Measurements from ENCODE around the gene MUC12. TPM values are rescaled to one million over a fixed set of nuclear protein-coding genes. Genes with fewer than 3 reads are reported as not detected.
"Not testable (repeated sequence)": the region's sequence is repeated elsewhere in the genome, so short reads cannot be mapped to it uniquely, and the experiment has no call there.

Gene MUC12, protein sequence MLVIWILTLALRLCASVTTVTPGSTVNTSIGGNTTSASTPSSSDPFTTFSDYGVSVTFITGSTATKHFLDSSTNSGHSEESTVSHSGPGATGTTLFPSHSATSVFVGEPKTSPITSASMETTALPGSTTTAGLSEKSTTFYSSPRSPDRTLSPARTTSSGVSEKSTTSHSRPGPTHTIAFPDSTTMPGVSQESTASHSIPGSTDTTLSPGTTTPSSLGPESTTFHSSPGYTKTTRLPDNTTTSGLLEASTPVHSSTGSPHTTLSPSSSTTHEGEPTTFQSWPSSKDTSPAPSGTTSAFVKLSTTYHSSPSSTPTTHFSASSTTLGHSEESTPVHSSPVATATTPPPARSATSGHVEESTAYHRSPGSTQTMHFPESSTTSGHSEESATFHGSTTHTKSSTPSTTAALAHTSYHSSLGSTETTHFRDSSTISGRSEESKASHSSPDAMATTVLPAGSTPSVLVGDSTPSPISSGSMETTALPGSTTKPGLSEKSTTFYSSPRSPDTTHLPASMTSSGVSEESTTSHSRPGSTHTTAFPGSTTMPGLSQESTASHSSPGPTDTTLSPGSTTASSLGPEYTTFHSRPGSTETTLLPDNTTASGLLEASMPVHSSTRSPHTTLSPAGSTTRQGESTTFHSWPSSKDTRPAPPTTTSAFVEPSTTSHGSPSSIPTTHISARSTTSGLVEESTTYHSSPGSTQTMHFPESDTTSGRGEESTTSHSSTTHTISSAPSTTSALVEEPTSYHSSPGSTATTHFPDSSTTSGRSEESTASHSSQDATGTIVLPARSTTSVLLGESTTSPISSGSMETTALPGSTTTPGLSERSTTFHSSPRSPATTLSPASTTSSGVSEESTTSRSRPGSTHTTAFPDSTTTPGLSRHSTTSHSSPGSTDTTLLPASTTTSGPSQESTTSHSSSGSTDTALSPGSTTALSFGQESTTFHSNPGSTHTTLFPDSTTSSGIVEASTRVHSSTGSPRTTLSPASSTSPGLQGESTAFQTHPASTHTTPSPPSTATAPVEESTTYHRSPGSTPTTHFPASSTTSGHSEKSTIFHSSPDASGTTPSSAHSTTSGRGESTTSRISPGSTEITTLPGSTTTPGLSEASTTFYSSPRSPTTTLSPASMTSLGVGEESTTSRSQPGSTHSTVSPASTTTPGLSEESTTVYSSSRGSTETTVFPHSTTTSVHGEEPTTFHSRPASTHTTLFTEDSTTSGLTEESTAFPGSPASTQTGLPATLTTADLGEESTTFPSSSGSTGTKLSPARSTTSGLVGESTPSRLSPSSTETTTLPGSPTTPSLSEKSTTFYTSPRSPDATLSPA (N-terminal part only)
- total RNA-seq, result 0.72 TPM

DNA sequence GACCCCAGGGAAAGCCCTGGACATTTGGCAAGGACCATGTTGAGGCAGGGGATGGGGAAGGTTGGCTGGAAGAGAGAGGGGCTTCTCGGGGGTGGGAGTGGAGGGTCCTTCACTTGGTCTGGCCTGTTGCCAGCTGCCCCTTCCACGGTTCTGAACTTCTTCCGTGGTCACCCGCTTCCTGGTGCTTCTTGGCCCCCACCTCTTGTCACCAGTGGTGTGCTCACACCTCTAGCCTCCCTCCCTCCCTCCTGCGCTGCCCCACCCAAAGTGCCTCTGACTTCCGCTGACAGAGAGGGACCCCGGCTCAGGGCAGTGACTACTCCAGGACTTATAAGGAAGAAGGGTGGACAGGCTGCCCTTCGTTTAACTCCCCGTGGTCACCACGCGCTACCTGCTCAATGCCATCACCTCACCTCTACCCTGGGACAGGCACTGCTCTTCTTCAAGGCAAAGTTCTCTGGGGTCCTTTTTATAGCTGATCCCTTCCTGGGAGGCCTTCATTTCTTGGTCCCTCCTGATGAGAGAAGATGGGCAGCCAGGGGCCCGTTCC, at the start of gene MUC12:
Gene MUC12 (plus strand): TSS at position 500 of the 550 bp plus-strand sequence. CDS start 58 bp downstream, outside the sequence.
- no peak for DNase-seq (ENCODE audit: low spot score)

DNA sequence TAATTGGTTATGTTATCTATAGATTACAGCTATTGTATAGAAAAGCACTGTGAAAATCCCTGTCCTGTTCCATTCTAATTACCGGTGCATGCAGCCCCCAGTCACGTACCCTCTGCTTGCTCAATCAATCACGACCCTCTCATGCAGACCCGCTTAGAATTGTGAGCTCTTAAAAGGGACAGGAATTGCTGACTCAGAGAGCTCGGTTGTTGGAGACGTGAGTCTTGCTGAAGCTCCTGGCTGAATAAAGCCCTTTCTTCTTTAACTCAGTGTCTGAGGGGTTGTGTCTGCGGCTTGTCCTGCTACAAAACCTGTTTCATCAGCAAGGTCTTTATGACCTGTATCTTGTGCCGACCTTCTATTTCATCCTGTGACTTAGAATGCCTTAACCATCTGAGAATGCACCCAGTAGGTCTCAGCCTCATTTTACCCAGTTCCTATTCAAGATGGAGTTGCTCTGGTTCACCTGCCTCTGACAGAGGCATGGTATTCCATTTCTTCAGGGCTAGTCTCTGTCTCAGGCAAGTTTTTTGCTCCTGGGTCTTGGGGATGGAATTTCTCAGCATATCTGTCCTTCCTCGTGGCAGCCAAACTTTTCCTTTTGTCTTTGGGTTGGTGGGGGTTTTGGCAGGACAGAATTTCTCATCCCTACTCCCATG, 49.5 kb upstream of the MUC12 start:
- DNase-seq (ENCODE audit: low spot score), result not testable (repeated sequence)

DNA sequence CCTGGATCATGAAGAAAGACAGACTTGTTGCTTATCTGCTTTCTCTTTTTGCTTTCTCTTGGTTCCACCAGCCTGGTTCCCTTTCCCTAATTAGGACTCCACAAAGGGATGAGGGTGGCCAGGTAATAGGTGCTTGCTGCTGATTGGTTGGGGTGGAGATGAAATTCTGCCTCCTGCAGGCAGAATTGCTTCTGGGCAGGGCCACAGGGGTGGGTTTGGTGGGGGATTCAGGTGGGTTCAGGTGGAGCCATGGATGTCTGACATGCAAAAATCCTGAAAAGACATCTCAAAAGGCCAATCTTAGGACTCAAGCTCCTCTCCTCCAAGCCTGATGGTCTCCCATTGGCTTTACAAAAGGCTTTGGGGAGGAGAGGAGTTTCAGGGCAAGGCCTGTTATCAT, 48.3 kb upstream of the MUC12 start:
- DNase-seq (ENCODE audit: low spot score), result no peak

DNA sequence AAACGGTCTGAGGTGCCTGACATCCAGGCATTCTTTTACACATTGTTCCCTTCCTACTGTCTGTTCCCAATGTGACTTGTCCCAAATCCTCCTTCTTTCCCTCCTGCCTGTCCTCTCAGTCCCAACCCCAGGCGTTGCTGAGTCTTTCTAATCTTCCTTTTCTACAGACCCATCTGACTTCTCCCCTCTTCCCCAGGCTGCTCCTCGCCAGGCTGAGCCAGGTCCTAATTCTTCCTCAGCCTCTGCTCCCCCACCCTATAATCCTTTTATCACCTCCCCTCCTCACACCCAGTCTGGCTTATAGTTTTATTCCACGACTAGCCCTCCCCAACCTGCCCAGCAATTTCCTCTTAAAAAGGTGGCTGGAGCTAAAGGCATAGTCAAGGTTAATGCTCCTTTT, 45.7 kb upstream of the MUC12 start:
- DNase-seq (ENCODE audit: low spot score), result not testable (repeated sequence)

DNA sequence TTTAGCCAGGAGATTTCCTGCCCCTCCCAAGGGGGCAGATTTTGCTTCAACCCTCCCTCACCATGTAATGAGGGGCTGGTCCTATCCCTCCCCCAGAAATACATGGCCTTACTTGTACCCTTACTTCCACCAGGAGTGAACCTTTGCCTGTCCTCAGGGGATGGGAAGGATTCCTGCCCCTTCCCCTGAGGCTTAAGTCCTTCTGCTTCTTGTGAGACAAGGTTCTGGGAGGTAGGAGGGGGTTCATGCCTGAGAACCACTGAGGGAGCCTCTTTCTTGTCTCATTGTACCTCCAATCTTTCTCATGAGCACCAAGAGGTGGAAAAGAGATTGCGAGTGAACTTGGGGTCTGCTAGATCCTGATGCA, 39.6 kb upstream of the MUC12 start:
- DNase-seq (ENCODE audit: low spot score), result no peak

DNA sequence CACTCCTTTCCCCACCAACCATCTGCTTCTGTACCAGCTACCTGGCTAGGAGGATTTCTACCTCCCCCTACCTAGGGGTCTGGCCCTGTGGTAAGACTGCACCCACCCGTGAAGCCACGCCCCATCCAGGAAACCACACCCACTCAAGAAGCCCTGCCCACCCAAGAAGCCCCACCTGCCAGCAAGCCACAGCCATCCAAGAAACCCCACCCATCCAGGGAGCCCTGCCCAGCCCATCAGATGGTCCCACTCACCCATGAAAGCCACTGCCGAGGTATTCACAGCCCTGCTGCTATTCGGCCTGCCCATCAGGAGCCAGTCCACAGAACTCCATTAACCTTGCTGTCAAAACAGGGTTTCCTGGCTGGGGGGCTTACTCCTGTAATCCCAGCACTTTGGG, 35.6 kb upstream of the MUC12 start:
- no peak for DNase-seq (ENCODE audit: low spot score)

DNA sequence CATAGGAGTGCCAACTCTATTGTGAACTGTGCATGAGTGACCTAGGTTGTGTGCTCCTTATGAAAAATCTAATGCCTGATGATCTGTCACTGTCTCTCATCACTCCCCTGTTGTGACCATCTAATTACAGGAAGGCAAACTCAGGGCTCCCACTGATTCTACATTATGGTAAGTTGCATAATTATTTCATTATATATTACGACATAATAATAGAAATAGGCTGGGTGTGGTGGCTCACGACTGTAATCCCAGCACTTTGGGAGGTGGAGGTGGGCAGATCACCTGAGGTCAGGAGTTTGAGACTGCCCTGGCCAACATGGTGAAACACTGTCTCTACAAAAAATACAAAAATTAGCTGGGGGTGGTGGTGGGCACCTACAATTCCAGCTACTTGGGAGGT, 34.0 kb upstream of the MUC12 start:
- DNase-seq (ENCODE audit: low spot score), result not testable (repeated sequence)

DNA sequence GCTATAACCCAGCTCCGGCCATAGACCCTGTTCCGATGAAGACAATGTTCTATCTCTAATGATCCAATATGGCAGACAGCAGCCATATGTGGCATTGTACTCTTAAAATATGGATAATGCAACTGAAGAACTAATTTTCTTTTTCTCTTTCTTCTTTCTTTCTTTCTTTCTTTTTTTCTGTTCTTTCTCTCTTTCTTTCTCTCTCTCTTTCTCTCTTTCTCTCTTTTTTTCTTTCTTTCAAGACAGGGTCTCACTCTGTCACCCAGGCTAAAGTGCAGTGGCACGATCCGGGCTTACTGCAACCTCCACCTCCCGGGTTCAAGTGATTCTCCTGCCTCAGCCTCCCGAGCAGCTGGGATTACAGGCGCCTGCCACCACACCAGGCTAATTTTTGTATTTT, 33.2 kb upstream of the MUC12 start:
- not testable (repeated sequence) for DNase-seq (ENCODE audit: low spot score)

DNA sequence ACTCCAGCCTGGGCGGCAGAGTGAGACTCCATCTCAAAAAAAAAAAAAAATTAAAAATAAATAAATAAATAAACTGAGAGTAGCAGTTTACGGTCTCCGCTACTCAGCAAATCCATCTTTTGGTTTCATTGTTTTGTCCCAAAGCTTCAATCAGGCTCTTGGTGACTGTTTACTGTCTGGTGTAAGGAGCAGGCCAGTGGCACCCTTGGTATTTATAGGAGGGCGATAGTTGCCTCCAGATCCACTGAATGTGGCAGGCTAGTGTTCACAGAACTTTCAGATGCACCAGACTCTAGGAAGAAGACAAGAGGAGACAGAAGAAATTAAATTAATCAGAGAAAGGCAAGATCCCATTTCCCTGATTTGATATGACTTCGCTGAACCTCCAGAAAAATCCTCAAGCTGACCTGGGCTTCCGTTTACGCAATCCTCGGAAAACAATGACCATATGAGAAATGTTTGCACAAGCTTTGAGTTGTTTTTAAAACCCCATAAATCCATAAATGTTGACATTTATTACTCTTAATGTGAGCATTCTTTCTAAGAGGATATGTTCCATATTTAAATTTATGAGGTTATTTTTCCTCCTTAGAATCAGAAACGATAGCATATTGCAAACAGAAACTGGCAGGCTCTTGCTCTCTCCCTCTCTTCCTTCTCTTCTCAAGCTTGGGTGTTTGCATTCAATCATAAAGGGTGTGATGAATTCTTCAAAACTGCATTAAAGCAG, 27.2 kb upstream of the MUC12 start:
- no peak for DNase-seq (ENCODE audit: low spot score)

DNA sequence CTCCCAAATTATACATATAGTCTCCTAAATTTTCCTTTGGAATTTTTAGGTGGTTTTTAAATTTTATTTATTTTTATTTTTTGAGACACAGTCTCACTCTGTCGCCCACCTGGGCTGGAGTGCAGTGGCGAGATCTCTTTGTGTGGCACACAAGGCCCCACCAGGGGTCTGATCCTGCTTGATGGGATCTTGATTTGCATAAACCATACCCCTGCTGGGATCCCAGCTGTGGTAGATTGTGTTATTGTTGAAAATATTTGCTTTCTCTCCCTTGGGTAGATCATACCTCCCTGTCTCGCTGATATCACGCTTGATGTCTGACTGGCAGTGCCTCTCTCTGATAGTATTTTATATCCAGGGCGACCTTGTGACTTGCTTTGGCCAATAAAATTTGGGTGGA, 25.7 kb upstream of the MUC12 start:
- DNase-seq (ENCODE audit: low spot score), result no peak

DNA sequence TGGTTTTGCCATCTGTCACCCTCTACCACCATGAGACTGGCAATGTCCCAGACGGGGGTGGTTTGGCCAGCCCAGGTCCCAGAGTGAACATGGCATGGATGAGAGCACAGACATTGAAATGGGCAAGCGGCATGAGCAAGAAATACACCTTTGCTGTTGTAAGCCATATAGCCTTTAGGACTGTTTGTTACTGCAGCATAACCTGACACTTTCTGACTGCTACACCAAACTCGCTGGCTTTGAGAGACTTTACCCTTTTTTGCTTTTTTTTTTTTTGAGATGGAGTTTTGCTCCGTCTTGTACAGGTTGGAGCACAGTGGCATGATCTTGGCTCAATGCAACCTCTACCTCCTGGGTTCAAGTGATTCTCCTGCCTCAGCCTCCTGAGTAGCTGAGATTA, 25.2 kb upstream of the MUC12 start:
- no peak for DNase-seq (ENCODE audit: low spot score)

DNA sequence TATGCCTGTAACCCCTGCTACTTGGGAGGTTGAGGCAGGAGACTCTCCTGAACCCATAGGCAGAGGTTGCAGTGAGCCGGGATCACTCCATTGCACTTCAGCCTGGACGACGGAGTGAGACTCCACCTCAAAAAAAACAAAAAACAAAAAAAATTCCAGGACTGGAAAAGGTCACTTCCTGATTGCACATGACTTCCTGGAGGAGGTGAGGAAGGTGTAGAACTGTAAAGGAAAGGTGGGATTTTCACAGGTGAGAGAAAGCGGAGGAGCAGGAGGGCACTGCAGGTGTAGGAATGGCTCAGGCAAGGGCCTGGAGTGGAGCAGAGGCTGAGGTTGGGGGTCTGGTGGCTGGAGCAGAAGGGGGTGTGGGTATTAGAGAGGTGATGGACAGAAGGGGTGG, 23.3 kb upstream of the MUC12 start:
- no peak for DNase-seq (ENCODE audit: low spot score)

DNA sequence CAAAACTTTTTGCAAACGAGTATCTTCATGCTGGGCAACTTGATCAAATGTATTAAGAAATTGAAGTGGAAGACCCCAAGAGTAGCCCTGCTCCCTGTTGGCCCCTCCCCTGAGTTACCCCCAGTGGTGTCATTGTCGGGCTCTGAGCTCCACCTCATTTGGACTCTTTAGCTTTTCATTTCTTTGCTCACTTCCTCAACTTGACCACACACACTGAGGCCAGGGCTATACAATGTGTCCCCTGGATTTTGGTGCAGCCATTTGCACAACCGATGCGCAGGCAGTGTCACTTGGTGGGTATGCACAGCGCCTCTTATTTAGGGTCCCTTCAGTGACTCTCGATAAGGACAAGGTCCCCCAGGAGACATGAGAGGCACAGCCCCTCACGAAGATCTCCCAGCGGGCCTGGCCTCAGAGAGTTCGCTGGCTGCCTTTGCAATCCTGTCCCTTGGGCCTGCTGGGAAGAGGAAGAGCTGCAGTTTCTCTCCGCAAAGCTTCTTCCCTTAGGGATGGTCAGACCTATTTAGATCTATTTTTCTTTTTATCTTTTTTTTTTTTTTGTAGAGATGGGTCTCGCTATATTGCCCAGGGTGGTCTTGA, 22.5 kb upstream of the MUC12 start:
- DNase-seq (ENCODE audit: low spot score), result no peak

DNA sequence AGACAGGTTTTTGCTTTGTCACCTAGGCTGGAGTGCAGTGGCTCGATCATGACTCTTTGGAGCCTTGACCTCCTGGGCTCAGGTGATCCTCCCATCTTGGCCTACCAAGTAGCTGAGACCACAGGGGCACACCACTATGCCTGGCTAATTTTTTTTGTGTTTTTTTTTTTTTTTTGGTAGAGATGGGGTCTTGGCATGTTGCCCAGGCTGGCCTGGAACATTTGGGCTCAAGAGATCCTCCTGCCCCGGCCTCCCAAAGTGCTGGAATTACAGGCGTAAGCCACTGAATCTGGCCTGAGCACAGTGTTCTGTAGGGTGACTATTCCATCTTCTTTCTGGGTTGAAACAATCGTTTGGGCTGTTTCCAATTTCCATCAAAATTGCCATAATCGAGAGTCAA, 21.6 kb upstream of the MUC12 start:
- DNase-seq (ENCODE audit: low spot score), result no peak

DNA sequence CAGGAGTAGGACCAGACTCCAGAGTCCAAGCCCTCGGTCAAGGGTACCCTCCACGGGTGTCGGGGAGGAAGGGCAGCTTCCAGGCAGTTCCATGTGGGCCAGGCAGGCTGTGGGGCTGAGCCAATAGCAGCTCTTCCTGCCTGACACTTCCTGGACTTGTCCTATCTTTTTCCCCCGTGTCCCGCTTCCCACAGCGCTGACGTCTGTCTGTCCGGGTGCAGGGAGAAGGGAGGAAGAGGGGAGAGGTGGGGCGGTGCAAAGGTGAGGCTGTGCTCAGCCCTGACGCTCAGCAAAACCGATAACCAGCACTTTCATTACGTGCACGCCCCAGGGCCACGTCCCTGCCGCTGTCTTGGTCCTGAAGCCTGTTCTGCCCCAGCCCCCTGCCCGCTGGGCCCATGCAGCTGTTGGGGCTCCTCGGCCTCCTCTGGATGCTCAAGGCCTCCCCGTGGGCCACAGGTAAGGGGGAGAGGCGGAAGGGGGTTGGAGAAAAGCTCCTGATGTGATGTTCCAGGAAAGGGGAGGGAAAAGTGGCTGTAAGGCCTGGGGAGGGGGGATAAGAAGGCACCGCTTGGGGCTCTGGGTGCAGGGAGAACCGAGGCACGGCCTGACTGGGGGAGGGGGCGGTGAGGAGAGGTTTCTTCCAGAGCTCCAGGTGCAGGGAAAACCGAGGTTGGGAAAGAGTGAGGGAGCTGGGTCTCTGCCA, 20.0 kb upstream of the MUC12 start, which contains the start of gene MUC3A:
Gene MUC3A (plus strand): TSS at position 308 of the 706 bp plus-strand sequence. CDS start 91 bp downstream, at position 399.
- peak; percentile 79 for DNase-seq (ENCODE audit: low spot score)

DNA sequence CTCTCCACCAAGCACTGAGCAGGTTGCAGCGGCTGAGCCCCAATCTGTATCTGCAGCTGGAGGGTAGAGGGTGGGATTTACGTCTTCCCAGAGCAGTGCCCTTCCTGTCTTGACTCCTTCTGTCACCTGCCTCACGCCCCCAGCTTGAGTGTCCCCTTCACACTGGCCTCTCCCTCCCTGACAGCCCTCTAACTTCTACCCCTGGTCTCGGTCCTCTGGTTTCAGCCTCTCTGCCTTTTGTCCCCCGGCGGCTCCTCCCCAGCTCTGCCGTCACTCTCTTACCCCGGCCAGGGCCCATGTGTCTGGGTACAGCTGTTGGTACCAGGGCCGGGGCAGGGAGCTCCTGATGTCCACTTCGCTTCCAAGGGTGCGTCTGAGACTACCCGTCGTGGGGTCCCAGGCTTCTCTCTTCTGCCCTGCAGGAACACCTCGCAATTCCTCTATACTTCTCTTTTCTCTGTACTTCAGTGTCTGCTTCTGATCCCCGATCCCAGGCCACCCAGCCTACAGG, 19.4 kb upstream of the MUC12 start:
- no peak for DNase-seq (ENCODE audit: low spot score)

DNA sequence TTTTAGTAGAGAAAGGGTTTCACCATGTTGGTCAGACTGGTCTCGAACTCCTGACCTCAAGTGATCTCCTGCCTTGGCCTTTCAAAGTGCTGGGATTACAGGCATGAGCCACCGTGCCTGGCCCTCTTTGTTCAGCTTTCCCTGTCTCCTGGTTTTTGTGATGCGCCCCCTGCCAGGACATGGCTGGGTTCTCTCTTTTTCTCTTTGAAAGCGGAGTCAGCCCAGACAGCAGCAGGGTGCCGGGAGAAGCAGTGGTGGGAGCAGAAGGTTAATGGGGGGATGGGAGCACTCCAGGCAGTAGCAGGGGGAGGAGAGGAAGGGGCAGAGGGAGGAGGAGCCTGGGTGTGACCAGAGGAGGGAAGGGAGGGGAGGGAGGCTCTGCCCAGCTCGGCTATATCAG, 18.2 kb upstream of the MUC12 start:
- DNase-seq (ENCODE audit: low spot score), result no peak

DNA sequence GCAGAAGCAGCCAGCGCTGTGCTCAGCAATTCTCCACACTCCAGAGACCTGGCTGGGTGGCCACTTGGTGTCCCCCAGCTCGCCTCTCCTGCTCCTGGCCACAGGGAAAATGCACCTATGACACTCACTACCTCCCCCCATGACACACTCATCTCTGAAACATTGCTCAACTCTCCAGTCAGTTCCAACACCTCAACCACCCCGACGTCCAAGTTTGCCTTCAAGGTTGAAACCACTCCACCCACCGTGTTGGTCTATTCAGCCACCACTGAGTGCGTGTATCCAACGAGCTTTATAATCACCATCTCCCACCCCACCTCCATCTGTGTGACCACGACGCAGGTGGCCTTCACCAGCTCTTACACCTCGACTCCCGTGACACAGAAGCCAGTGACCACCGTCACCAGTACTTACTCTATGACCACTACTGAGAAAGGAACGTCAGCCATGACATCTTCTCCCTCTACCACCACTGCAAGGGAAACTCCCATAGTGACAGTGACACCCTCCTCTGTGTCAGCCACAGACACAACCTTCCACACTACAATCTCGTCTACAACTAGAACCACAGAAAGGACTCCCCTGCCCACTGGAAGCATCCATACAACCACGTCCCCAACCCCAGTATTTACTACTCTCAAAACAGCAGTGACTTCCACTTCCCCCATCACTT, 17.3 kb upstream of the MUC12 start:
- DNase-seq (ENCODE audit: low spot score), result no peak

Measured in mucosa of gallbladder (tissue), 1 donor.